Neuronal stem cell (in vitro differentiated cells): ENCODE results near the gene RPL35.
A peak's percentile ranks its signal among the peaks of the same experiment; 100 is the strongest.
"Not testable (repeated sequence)": the region's sequence is repeated elsewhere in the genome, so short reads cannot be mapped to it uniquely, and the experiment has no call there.

Experiments
- DNase-seq: peaks from one replicate; pipeline ENCODE4 v3.0.0-alpha.2; 2013; ENCODE audit warnings: low spot score
- H2AFZ ChIP-seq: one replicate; pipeline ENCODE4 v1.6.1; 2013; ENCODE audit warnings: mild to moderate bottlenecking, low read length, inconsistent platforms
- H2AK5ac ChIP-seq: 2 replicates; pipeline ENCODE4 v1.6.1; 2013; ENCODE audit warnings: low read depth, mild to moderate bottlenecking, inconsistent platforms, low read length, moderate library complexity, mixed read lengths
- H2BK120ac ChIP-seq: 2 replicates; pipeline ENCODE4 v1.6.1; 2013; ENCODE audit warnings: low read depth, mild to moderate bottlenecking, inconsistent platforms, low read length, moderate library complexity, mixed read lengths
- H2BK12ac ChIP-seq: one replicate; pipeline ENCODE4 v1.6.1; 2013; ENCODE audit warnings: low read length, inconsistent platforms
- H2BK15ac ChIP-seq: 2 replicates; pipeline ENCODE4 v1.6.1; 2013; ENCODE audit warnings: mild to moderate bottlenecking, low read length, inconsistent platforms, mixed read lengths
- H2BK5ac ChIP-seq: one replicate; pipeline ENCODE4 v1.6.1; 2013; ENCODE audit warnings: inconsistent platforms, mild to moderate bottlenecking, low read length, moderate library complexity
- H3K14ac ChIP-seq: one replicate; pipeline ENCODE4 v1.6.1; 2013; ENCODE audit warnings: low read length, inconsistent platforms
- H3K18ac ChIP-seq: 2 replicates; pipeline ENCODE4 v1.6.1; 2013; ENCODE audit warnings: low read length, inconsistent platforms
- H3K23ac ChIP-seq: 2 replicates; pipeline ENCODE4 v1.6.1; 2013; ENCODE audit warnings: low read depth, mild to moderate bottlenecking, mixed read lengths, low read length, inconsistent platforms; ENCODE audit not compliant: poor library complexity
- H3K27ac ChIP-seq: replicated peaks from 3 replicates; pipeline ENCODE4 v1.5.1; 2013; ENCODE audit warnings: low read length, inconsistent platforms
- H3K27me3 ChIP-seq, 3 experiments: 2 replicates each; pipeline ENCODE4 v1.6.1; 2013; ENCODE audit warnings: low read length in 3 of 3, mild to moderate bottlenecking in 2 of 3, inconsistent platforms in 1 of 3, low read depth in 1 of 3, mixed read lengths in 1 of 3, moderate library complexity in 1 of 3; ENCODE audit not compliant: control insufficient read depth in 3 of 3, insufficient read depth in 3 of 3
- H3K36me3 ChIP-seq, 2 donors: replicated peaks in 1 of 2; 2 replicates each; pipeline ENCODE4 v1.6.1; 2013; ENCODE audit warnings: low read length in 2 of 2; ENCODE audit not compliant: control insufficient read depth in 2 of 2, insufficient read depth in 2 of 2
- H3K4ac ChIP-seq: 2 replicates; pipeline ENCODE4 v1.6.1; 2013; ENCODE audit warnings: inconsistent platforms, mild to moderate bottlenecking, low read length, moderate library complexity
- H3K4me1 ChIP-seq, 2 donors: 1 replicate in 1 of 2; 2 replicates in 1 of 2; pipeline ENCODE4 v1.6.1; 2013; ENCODE audit warnings: low read length in 2 of 2, low read depth in 1 of 2; ENCODE audit not compliant: control insufficient read depth in 2 of 2, insufficient read depth in 1 of 2
- H3K4me2 ChIP-seq: one replicate; pipeline ENCODE4 v1.6.1; 2013; ENCODE audit warnings: mild to moderate bottlenecking, low read length, inconsistent platforms; ENCODE audit not compliant: insufficient read depth, poor library complexity, severe bottlenecking
- H3K4me3 ChIP-seq, 2 donors: 2 replicates each; pipeline ENCODE4 v1.5.1; 2013; ENCODE audit warnings: low read length in 2 of 2, mild to moderate bottlenecking in 2 of 2, inconsistent platforms in 1 of 2, moderate library complexity in 1 of 2
- H3K79me1 ChIP-seq: one replicate; pipeline ENCODE4 v1.6.1; 2013; ENCODE audit warnings: low read depth, mild to moderate bottlenecking, inconsistent platforms, low read length, moderate library complexity
- H3K9ac ChIP-seq: one replicate; pipeline ENCODE4 v1.6.1; 2013; ENCODE audit warnings: mild to moderate bottlenecking, low read depth, low read length, inconsistent platforms; ENCODE audit not compliant: poor library complexity
- H3K9me3 ChIP-seq, 2 donors: replicated peaks in 1 of 2; 2 replicates each; pipeline versions ENCODE3 to v1.6.1; 2013; ENCODE audit warnings: low read length in 2 of 2, mild to moderate bottlenecking in 2 of 2, inconsistent platforms in 1 of 2, low read depth in 1 of 2, mixed read lengths in 1 of 2, moderate library complexity in 1 of 2; ENCODE audit not compliant: control insufficient read depth in 2 of 2, insufficient read depth in 1 of 2
- H4K8ac ChIP-seq: one replicate; pipeline ENCODE4 v1.6.1; 2013; ENCODE audit warnings: low read depth, mild to moderate bottlenecking, inconsistent platforms, low read length, moderate library complexity
- H4K91ac ChIP-seq: one replicate; pipeline ENCODE4 v1.6.1; 2013; ENCODE audit warnings: low read length, low read depth, mild to moderate bottlenecking, inconsistent platforms; ENCODE audit not compliant: poor library complexity
- WGBS, 2 donors: extraction: QIAGEN DNeasy Blood & Tissue Kit; methylation state at CpG; one replicate each; pipeline ENCODE4 v1.1.7; 2013; ENCODE audit warnings: missing lambda C conversion rate in 2 of 2, mixed read lengths in 1 of 2; ENCODE audit not compliant: insufficient read length in 2 of 2, insufficient replicate concordance in 1 of 2; ENCODE audit errors: extremely low coverage in 2 of 2; 5-methylcytosine and 5-hydroxymethylcytosine counted together

Gene RPL35

DNA sequence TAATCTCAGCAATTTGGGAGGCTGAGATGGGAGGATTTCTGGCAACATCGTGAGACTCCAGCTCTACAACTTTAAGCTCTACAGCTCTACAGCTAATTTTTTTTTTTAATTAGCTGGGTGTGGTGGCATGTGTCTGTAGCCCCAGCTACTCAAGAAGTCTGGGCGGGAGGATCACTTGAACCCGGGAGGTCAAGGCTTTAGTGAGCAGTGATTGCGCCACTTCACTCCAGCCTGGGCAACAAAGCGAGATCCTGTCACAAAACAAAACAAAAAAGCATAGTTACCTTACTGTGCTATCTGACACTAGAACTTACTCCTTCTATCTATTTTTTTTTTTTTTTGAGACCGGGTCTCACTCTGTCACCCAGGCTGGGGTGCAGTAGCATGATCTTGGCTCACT, 14.8 kb downstream of the RPL35 start:
- no peak overlapping the region for H3K4me2 ChIP-seq
- H3K4me1 ChIP-seq: peaks cover 0 to 4% of the 10 kb centered on the region in 2 donors
- H4K91ac ChIP-seq: no peak overlapping the region
- H3K9me3 ChIP-seq: no peaks in the 10 kb centered on the region
- no peak overlapping the region for H3K9ac ChIP-seq
- H2AFZ ChIP-seq: no peak overlapping the region
- DNase-seq: no peak
- peaks cover 0 to 3% (median 0%) of the 10 kb centered on the region in 3 experiments for H3K27me3 ChIP-seq
- H3K23ac ChIP-seq: no peak overlapping the region
- no peak overlapping the region for H3K27ac ChIP-seq
- no peak overlapping the region for H3K4me3 ChIP-seq
- no peaks in the 10 kb centered on the region for H3K79me1 ChIP-seq
- H3K14ac ChIP-seq: no peak overlapping the region
- no peak overlapping the region for H2AK5ac ChIP-seq
- no peak overlapping the region for H2BK120ac ChIP-seq
- H3K36me3 ChIP-seq: no peaks in the 10 kb centered on the region
- no peak overlapping the region for H2BK15ac ChIP-seq
- no peak overlapping the region for H4K8ac ChIP-seq
- no peak overlapping the region for H2BK12ac ChIP-seq
- H2BK5ac ChIP-seq: no peak overlapping the region
- H3K18ac ChIP-seq: no peak overlapping the region
- no peak overlapping the region for H3K4ac ChIP-seq
- no CpG with 5 or more reads among the region's 6 CpGs for WGBS, 2 donors

DNA sequence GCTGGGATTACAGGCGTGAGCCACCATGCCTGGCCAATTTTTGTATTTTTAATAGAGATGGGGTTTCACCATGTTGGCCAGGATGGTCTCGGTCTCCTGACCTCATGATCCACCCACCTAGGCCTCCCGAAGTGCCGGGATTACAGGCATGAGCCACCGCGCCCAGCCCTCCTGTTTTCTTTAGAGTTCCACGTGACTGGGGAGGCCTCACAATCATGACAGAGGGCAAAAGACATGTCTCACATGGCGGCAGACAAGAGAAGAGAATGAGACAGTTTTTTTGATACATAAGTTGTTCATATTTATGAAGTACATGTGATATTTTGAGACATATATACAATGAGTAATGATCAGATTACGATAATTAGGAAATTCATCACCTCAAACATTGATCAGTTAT, 15.3 kb downstream of the RPL35 start:
- not testable (repeated sequence) for H2BK12ac ChIP-seq, H3K23ac ChIP-seq, H3K14ac ChIP-seq, H2AK5ac ChIP-seq, H3K36me3 ChIP-seq, H3K79me1 ChIP-seq, DNase-seq, H3K4me3 ChIP-seq, H3K27me3 ChIP-seq, H3K4me2 ChIP-seq, H2AFZ ChIP-seq, H2BK15ac ChIP-seq, H3K9ac ChIP-seq, H3K27ac ChIP-seq, H2BK5ac ChIP-seq, H4K91ac ChIP-seq, H3K18ac ChIP-seq, H3K4ac ChIP-seq, H3K4me1 ChIP-seq, H2BK120ac ChIP-seq, H3K9me3 ChIP-seq, H4K8ac ChIP-seq
- no CpG with 5 or more reads among the region's 9 CpGs for WGBS, 2 donors

DNA sequence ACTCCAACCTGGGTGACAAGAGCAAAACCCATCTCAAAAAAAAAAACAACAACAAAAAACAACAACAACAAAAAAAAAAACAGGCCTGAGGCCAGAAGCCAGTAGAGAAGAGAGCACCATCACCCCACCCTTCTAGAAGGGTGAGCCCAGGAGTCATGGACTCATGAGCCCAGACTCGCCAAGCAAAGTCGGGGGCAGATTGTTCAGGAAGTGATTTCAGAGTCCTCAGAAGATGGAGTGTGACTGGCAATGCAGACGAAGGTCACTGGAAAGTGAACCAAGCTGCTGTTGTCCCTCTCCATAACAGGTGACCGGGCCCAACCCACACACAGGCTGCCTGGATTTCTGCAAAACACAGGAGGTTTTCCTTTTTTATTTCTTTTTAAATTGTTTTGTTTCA, 17.5 kb downstream of the RPL35 start:
- Histone ChIP-seq H3K27ac (no peak overlapping the region), H4K8ac (no peak overlapping the region), H3K4me1 (no peaks in the 10 kb centered on the region), H3K23ac (no peak overlapping the region), H2AFZ (no peak overlapping the region), H3K27me3 (no peaks in the 10 kb centered on the region), H3K4me3 (no peak overlapping the region), H3K4me2 (no peak overlapping the region), H2BK15ac (no peak overlapping the region), H3K79me1 (no peaks in the 10 kb centered on the region), H2AK5ac (no peak overlapping the region), H3K18ac (no peak overlapping the region), H3K9me3 (no peaks in the 10 kb centered on the region), H2BK120ac (no peak overlapping the region), H3K14ac (no peak overlapping the region), H2BK12ac (no peak overlapping the region), H2BK5ac (no peak overlapping the region), H3K9ac (no peak overlapping the region), H3K4ac (no peak overlapping the region), H3K36me3 (no peaks in the 10 kb centered on the region), H4K91ac (no peak overlapping the region)
- DNase-seq: no peak
- no CpG with 5 or more reads among the region's 4 CpGs for WGBS, 2 donors

DNA sequence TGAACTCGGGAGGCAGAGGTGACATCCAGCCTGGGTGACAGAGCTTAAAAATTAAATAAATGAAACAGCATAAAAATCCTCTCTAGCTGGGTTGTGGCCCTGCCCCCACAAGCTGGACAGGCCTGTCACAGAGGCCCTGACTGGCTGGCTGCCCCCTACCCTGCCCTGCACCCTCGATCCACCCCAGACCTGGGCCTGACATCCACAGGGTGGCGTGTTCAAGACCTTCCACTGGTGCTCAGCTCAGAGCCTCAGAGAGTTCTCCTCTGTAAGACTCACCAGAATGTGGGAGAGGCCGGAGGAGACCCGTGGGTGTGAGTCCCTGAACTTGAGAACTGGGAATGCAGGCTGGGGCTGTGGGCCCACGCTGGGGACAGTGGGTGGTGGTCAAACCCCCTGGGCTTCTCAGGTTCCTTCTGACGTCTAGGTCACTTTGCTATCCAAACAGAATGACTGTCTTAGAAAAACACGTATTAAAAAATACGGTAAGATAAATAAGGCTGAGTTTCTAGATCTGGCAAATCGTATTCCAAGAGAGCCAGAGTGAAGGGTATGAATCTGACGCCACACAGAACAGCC, 18.2 kb downstream of the RPL35 start:
- Histone ChIP-seq H3K79me1 (no peaks in the 10 kb centered on the region), H3K36me3 (no peaks in the 10 kb centered on the region), H4K91ac (no peak overlapping the region), H3K9me3 (no peaks in the 10 kb centered on the region), H3K4me2 (no peak overlapping the region), H3K4me1 (no peaks in the 10 kb centered on the region), H3K4ac (no peak overlapping the region), H3K23ac (no peak overlapping the region), H3K9ac (no peak overlapping the region), H3K27ac (no peak overlapping the region), H3K18ac (no peak overlapping the region), H3K27me3 (no peaks in the 10 kb centered on the region), H2BK12ac (no peak overlapping the region), H2AFZ (no peak overlapping the region), H2BK15ac (peak overlapping the region; percentile 81), H4K8ac (no peak overlapping the region), H2BK5ac (no peak overlapping the region), H2BK120ac (no peak overlapping the region), H3K4me3 (no peak overlapping the region), H2AK5ac (peak overlapping the region; percentile 21), H3K14ac (no peak overlapping the region)
- no peak for DNase-seq
- no CpG with 5 or more reads among the region's 11 CpGs for WGBS, 2 donors
